Smooth muscle cell of the brain vasculature (primary cell): ENCODE measurements around the gene HMX3.

Experiments used
- DNase-seq: peaks from one replicate; pipeline ENCODE4 v3.0.0-alpha.2; 2012; ENCODE audit warnings: low read depth, low spot score

Gene HMX3

DNA sequence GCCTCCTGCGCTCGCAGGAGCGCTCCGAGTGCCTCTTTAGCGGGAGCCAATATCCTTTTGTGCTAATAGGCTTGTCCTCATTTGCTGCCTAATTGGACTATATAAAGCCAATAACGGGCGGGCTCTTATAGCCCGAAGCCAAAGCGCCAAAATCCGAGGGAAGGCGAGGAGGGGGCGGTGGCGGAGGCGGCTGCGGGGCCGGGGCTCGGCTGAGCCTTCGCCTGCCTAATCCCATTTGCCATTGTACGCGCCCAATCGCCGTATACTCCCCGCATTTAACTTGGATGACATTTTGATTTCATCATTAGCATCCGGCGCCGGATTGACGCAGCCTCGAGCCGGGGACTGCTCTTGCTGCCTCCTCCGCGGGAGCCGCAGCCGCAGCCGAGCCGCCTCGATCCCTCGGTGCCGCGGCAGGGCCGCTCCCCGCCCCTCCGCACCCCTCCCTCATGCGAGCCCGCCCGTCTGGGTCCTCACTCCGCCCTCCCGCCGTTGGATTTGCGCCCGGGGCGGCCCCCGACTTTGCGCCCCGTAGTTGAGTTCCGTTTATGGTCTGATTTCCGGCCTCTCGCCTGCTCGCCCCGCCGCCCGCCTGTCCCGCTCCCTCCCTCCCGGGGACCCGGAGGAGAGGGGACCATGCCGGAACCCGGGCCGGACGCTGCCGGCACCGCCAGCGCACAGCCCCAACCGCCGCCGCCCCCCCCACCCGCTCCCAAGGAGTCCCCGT lies at the start of gene HMX3:
Gene HMX3, plus strand, starts transcription at position 556 of the 727 bp plus-strand sequence. Its CDS starts 81 bp downstream, at position 637.
- no peak for DNase-seq

GRCh38 chr10:123086281-123086680 lies 49.5 kb upstream of the HMX3 start:
- DNase-seq = no peak

DNA sequence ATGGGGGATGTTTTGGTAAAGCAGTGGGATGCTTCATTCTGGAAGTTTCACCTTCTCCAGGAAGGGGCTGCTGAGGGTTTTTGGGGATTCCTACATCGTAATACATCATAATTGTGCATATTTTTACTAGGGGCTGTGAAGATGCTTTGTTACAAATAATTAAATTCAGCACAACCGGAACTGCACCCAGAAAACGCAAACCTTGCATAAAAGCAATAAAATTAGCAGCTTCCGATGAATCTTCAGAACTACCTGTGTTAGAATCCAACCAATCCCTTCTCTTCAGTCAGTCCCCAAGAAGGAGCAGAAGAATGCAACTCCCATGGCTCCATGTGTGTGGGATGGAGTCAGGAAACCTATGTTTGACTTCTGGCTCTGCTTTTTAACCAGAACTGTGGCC lies 48.4 kb upstream of the HMX3 start:
- DNase-seq = no peak

- DNase-seq = no peak
Measured at GRCh38 chr10:123087786-123088185, 48.0 kb upstream of the HMX3 start.

DNA sequence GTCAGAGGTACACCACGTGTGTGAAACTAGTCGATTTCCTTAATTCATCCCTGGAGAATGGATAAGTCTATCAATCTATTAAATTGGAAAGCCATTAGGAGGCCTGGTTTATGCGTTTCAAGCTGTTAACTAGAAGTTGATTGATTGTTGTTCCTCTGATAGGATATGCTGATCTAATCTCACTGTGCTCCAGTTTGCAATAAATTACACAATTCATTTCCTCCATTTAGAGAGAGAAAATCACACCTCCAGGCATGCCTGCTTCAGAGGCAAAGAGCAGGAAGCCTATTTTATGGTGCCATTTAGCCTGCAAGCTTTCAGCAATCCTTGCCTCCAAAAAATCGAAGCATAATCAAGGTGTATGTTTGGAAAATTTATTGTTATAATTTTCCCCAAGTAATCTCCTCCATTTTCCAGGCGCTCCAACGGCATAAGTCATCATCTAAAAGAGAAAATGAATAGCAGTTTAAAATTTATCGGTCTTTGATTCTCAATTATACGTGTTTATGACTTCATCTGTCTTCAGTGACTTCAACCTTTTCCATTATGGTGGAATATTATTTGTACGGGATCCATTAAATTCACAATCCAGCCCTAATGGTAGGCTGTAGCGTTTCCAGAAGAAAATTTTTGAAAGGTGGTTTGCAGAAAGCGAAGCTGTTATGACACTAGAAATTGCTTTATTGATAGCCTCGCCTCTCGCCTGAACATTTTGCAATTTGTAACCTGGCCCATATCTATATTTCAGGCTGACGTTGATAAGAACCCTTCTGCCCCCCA lies 42.9 kb upstream of the HMX3 start:
- no peak for DNase-seq

DNA sequence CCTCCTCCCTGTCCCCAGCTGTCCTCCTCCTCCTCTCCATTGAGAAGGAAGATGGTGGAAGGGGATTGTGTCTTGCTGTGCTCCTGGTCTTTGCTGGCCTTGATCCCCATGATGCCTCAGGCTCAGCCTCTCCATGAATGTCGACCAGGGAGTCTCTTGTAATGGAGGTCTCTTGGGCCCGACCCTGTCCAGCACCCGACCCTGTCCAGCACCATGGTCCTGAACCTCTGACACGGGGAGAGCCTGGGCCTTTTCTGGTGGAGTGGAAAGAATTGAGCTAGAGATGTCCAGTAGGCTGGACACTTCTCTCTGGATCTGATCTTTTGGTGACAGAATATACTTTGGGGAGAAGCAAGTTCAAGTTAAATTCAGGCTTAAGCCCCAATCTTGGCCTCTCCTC lies 42.3 kb upstream of the HMX3 start:
- no peak for DNase-seq

DNA sequence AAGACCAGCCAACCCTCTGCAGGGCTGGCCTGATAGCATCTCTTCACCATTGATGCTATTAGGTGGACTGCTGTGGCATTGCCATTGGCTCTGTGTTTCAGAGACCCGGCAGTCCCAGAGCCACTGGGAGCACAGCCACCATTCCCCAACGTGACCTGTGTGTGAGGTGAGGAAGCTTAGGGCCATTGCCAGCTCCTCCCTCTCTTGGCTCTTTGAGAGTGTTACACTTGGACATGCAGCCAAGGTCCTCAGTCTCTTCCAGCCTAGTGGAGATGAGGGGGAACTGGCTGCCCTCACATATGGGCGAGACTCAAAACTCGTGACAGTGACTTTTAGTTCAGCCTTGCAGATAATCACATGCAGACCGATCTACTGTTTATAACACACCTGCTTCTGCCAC lies 39.3 kb upstream of the HMX3 start:
- no peak for DNase-seq

GRCh38 chr10:123097039-123097438 lies 38.7 kb upstream of the HMX3 start:
- no peak for DNase-seq

GRCh38 chr10:123100030-123100762 lies 35.6 kb upstream of the HMX3 start:
- DNase-seq = no peak

DNA sequence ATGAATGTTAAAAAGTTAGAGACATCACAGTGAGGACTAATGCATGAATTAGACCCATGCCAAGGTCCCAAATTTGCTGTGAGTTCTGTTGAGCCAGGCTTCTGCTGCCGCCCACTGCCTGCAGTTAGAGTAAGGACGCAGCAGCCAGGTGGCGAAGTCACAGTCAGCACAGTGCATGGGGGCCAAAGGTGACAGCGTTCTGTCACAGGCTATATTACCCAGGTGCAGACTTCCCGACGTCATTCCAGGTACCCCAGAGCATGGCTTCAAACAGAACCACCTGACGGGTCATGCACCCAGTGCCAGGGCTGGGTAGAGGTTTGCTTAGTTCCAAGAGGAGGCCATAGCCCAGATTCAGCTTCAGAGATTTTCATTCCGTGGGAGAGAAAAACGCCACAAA lies 33.9 kb upstream of the HMX3 start:
- DNase-seq = no peak

- DNase-seq = no peak
Measured at GRCh38 chr10:123102673-123103072, 33.1 kb upstream of the HMX3 start.

- DNase-seq = no peak
Measured at GRCh38 chr10:123103944-123104343, 31.8 kb upstream of the HMX3 start.

GRCh38 chr10:123109466-123109865 lies 26.3 kb upstream of the HMX3 start:
- no peak for DNase-seq

- no peak for DNase-seq
Measured at GRCh38 chr10:123117644-123118417, 17.9 kb upstream of the HMX3 start.

DNA sequence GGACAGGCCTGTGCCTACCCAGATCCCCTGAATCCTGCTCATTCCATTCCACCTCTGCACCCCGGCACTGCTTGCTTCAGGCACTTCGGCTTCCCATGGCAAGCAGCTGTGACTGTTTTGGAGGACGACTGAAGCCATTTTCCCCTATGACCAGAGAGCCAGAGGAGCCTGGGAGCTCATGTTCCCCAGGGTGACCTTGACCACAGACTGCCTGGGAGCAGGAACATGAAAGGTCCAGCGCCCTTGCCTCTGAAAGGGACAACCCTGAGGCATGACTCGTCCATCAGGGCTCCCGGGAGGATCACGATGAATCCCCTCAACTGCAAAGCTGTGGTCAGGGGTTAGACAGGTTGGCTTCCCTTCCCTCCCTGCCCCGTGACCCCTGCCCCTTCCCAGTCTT lies 16.7 kb upstream of the HMX3 start:
- no peak for DNase-seq

GRCh38 chr10:123126246-123126645 lies 9.5 kb upstream of the HMX3 start:
- no peak for DNase-seq

GRCh38 chr10:123129618-123130271 lies 6.0 kb upstream of the HMX3 start:
- no peak for DNase-seq

- DNase-seq = peak; percentile 35
Measured at GRCh38 chr10:123132576-123133477, 2.9 kb upstream of the HMX3 start.

GRCh38 chr10:123133541-123134342 lies 2.0 kb upstream of the HMX3 start:
- no peak for DNase-seq
